Left kidney (tissue), 2 donors: ENCODE data around the gene COL25A1. TPM values are rescaled to one million over a fixed set of nuclear protein-coding genes. Genes with fewer than 3 reads are reported as not detected.

ENCODE experiments used
- DNase-seq: peaks from one replicate; pipeline ENCODE4 v3.0.0-alpha.2; 2013
- polyA plus RNA-seq: library from polyadenylated mRNA; unstranded; fragments of 120-200 nt; gene quantifications from one replicate; pipeline ENCODE4 v1.2.1, GENCODE V29; 2013; ENCODE audit not compliant: insufficient read length

Gene COL25A1
- polyA plus RNA-seq, 1 donor = 19.6 TPM

DNA sequence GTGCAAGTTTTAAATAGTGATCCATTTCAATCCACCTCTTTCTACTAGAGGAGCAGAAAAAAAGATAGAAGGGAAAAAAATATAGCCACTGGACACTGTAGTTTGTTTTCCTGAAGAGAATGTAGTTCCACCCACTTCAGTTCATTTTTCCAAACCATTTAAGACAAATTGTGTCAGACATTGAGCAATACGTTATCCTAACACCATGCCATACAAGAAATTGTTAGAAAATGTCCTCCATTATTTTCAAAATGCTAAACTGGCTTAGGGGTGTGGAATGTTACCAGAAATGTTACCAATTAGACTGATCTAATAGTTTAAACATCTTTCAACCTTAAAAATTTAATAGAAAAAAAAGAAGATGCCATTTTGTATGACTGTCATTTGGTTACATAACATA is 491.0 kb downstream of the COL25A1 start:
- no peak for DNase-seq

DNA sequence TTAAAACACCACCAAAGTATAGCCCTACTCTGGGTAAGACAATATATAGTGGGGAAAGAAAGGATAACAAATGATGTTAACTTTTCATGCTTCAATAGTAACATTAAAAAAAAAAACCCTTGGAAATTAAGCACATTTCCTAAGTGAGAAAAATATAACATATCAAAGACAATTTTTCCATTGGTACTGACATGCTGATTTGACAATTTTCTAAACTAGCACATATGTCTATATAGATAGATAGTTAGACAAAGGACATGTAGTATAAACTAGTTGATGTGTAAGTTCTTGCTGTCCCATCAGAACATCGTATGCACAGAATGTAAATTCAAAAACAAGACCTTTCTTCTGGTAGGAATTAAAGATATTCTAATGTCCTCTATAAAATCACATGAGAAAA is 492.4 kb downstream of the COL25A1 start:
- DNase-seq = no peak

DNA sequence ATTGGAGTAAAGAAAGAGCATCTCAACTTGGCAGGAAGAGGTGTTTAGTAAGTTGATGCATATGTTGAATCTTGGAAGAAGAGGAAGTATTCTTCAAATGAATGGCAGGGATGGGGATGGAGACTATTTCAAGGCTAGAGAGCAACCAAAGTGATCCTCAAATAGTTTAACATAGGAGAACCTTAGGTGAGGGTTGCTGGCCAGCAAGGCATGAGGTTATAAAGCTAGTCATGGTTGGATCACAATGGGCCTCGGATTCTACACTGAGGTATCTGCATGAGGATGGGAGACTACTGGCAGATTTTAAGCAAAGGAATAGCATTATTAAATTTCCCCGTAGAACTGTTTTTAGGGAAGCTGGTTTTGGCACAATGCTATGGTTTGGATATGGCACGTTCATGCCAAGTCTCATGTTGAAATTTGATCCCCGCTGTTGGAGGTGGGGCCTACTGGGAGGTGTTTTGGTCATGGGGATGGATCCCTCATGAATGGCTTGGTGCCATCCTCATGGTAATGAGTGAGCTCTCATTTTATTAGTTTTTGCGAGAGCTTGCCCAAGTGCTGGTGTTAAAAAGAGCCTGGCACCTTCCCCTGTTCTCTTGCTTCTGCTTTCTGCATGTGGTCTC is 497.7 kb downstream of the COL25A1 start:
- DNase-seq = no peak

DNA sequence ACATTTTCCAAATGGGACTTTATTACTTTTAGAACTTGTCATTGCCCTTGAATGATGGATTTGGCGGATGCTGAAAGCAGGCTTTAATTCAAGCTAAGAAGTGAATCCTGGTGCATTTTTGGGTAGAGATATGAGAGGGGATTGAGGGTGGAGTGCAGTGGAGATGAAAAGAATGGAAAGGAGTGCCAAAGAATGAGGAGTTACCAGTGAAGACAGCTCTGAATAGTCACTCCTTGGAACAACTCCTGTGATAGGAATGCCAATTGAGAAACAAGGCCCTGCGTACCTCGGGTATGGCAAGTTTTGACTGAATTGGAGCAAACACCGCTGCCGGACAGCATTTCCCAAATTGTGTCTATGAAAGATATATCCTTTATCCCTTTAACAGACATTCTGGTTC is 503.2 kb downstream of the COL25A1 start:
- no peak for DNase-seq

DNA sequence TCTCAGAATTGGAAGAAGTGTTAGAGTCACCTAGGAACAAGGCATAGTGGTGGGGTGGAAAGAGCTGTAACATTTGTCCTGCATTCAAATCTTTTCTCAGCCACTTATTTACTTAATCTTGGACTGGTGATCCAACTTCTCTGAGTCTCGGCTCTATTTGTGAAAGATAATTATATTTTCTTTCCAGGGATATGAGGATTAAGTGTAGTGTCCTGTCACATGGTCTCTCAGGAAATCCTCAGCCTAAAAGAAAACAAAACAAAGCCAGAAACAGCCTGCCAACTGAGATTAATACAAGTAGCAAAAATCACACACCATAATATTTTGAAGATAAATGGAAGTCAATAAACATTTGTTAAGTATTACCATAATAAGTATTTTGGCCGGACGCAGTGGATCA is 506.3 kb downstream of the COL25A1 start:
- DNase-seq = no peak

DNA sequence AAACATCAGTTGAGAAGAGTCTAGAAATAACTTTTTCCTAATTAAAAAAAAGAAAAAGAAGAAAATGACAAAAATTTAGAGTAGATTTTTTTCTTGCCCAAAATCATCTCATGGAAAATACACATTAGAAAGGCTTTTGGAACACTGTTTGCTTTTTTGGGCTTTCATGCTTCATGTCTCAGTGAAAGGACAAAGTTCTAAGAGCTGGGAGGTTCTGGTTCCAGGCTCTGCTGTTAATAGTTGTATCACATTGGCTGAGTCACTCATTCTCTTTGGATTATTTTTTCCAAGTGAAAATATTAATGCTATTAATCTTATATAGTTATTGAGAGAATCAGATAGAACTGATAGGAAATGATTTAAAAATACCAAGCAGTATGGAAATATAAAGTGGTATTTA is 506.7 kb downstream of the COL25A1 start:
- DNase-seq = no peak

DNA sequence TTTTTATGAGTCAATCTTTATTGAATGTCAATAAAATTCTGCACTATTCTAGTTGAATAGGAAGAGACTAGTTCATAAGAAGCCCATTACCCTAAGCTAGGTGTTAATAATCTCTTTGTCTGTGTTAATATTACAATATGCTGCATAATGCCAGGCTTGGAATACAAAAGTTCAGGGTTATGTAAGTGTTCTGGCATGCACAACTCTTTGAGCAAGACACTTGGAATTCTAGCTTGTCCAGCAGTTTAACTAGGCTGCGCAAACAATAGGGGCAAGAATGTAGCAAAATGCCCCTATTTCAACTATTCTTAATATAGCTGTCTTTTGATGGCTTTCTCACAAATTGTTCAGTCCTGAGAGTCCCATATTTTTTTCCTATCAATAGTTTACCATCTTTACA is 508.3 kb downstream of the COL25A1 start:
- no peak for DNase-seq

DNA sequence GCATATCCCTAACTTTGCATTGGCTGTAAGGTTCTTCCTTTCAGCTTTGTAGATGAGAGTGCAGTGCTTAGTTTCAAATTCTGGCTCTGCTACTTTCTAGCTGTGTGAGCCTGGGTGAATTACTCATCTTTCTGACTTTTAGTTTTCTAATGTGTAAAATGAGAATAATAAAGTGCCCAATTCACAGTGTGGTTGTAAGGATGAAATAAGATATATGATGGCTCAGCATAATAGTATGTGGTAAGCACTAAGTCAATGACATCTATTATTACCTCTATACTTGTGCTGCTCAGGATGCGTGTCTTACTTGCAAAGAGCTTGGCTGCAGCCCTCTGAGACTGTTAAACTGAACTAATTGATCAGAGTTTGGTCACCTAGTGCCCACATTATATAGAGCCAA is 509.0 kb downstream of the COL25A1 start:
- no peak for DNase-seq

DNA sequence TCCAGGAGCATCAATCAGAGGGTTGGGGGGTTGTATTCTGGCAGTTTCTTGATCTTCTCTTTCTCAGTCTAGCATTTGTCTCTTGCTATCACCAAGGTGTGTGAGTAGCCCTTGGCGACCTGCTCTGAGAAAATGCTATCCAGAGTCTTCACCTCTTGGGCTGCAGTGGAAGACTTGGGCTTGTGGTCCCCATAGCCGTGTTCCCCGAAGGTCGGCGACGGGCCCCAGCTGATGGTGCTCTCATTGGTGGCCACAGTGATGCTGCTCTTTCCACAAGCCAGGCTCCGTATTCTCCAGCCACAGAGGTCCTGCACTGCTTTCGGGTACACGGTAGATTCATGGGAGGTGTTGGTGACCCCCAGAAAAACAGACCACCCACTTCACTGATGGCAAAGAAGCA is 513.7 kb downstream of the COL25A1 start:
- DNase-seq = no peak

DNA sequence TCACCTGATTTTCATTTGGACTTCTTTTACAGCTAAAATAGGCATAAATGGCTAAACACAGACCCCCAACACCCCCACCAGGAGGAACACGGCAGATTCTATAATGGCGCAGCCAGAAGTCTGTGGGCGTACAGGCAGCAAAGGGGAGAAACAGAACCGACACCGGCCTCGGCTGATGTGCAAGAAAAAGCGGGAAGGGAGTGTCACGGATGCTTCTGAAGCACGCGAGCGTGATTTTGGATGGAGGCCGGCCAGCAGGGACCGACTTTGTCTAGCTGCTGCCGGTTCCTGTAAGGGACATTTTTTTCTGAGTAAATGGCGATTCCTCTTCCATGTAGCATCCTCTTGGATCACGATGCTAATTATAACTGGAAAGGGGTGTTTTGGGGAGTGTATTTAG is 514.7 kb downstream of the COL25A1 start:
- DNase-seq = no peak

DNA sequence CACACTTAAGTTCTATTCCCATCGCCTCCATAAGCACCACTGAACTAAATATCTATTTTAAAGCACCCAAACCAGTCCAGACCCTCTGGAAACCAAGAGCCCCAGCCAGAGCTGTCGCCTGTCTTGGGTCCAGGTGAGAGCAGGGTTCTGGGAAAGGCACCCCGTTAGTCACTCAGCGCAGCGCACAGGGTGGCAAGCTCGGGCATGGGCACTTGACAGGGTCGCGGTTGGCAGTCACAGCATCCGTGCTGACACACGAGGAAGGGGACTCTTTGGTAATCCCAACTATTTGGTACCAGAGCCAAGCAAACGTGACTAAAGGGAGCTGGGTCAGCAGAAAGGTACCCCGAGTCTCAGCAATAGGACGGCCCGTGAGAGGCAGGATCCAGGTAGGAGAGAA is 515.4 kb downstream of the COL25A1 start:
- no peak for DNase-seq

DNA sequence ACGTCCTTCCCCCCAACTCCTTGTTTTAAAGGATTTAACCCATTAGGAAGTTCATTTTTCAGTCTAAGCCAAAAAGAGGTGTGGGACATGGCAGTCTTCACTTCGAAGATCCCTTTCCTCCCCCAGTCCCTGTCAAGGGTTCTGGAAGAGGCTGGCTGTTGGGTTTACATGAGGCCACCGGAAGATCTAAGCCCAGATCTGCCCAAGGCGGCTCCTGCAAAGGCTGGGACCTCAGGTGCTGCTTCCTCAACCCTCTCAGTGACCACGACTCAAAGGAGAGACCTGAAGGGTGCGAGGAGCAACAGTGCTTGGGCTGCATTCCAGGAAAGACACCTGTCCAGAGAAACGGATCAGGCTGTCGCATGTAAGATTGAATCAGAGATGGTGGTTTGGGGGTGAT is 516.1 kb downstream of the COL25A1 start:
- DNase-seq = no peak

DNA sequence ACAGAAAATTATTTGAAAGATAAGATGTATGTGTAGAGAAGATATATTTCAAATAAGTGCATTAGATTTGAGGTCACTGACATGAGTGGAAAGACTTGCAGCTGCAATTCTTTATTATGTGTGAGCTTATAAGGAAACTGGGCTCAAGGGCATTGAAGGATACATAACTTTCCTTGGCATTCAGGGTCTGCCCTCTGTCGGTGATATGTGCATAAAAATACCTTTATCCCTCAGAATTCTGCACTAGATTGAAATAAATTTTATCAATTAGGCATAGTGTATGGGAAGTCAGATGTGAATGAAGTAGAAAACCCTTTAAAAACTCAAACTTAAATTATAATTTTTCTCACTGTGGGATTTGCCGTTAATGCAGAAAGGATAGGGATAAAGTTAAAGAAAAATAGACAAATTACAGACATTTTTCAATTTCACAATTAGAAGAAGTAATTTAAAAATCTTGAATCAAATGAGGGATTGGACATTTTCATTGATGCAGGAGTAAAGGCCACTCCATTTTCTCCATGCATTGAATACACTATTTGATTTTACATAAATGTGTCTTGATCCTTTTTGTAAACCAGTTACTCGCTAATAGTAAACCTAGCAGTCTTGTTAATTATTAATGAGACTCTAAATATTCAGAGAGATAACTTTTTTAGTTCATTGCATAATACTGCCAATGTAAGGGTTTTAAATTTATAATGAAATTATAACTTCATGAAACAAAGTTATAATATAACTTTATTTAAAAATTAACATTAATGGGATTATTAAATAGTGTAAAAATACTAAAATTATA is 518.6 kb downstream of the COL25A1 start:
- no peak for DNase-seq

DNA sequence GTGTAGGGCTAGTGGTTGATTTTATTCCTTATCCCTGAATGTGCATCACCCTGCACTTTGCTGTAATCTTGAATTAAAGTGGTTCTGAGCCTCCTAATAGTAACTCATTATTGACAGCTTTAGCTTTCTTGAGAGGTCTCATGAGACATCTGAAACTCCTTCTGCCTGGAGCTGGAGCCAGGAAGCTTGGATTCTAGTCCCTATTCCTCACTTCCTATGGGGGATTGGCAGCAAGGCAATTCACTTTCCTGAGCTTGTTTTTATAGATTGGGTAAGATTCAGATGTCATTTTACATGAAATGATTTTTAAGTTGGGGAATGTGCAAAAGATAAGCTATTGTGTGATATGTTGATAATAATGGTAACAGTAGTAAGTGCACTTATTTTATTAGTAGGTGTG is 522.5 kb downstream of the COL25A1 start:
- no peak for DNase-seq

DNA sequence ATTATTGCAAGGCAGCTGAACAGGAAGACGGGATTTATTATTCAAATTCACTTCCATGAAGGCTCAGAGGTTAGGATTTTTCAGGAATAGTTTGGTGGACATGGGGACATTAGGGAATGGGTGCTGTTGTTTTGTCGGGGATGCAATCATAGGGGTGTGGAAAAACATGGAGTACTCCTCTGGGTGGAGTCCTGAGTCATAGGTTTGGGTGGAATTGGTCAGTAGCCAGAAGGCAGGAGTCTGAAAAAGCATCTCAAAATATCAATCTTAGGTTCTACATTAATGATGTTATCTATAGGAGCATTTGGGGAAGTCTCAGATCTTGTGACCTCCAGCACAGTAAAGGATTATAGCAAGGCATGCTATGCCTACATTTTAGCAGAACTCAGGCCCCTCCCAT is 525.1 kb downstream of the COL25A1 start:
- no peak for DNase-seq

DNA sequence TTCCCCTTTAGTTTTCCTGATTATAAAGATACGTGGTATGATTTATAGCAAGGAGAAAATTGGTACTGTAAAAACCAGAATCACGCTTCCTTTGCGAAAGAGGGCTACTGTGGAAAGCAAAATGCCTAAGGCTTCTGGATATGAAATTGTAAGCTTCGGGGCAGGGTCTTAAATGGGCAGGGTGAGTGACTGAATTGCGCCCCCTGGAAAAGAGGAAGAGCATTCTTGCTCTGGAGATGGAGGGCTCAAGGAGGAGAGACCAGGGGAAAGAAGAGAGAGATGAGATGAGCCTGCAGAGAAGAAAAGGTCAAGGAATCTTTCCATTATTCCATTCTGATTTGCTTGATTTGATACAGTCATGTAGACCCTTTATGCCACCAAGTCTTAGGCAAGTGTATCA is 526.5 kb downstream of the COL25A1 start:
- DNase-seq = no peak

DNA sequence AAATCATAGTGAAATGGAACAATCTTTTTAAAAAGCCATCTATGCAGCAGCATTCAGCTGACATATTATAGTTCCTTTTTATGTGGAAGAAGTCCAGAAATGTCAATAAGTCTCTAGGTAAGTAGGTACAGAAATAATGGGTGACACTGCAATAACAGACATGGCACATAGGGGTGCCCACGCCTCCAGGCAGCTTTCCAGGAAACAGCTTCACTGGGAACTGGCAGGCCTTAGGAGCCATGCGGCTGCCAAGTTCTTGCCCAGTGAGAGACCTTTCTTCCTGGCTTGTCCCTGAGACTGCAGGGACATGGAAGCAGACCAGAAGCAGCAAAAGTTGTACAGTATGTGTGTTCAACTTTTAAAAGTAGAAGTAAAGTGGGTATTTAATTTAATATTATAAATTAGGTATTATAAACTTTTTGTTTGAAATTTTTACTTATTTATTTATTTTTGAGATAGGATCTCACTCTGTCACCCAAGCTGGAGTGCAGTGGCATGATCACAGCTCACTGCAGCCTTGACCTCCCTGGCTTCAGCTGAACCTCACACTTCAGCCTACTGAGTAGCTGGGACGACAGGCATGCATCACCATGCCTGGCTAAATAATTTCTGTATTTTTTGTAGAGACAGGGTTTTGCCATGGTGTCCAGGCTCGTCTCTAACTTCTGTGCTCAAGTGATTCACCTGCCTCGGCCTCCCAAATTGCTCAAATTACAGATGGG is 527.5 kb downstream of the COL25A1 start:
- DNase-seq = no peak

DNA sequence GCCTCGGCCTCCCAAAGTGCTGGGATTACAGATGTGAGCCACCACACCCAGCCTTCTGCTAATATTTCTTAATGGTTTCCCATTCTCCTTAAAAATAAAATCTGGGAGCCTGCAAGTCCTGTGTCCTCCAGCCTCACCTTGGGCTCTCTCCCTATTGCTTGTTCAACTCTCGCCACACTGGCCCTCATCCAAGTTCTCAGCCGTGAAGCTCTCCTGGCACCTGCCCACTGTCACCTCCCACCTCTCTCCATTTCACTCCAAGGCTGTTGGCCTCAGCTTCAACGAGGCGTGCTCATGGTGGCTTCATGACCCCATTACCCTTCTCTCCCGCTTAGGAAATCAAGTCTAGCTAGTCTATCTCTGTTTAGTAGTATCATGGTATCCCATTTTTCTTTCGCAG is 530.1 kb downstream of the COL25A1 start:
- no peak for DNase-seq

DNA sequence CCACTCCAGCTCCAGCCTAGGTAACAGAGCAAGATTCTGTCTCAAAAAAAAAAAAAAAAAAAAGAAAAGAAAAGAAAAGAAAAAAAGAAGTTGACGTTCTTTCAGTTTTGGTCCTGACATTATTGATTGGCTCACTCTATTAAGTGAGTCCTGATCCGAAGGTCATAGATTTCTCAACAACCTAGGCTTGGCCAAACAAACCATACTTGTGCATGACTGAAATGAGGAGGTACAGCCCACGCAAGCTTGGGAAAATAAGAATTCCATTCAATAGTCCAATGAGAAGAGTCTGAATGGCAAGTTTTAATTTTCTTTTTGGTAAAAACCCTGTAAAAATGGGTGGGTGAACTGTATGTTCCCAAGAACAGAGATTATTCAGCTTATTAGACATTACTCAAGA is 536.4 kb downstream of the COL25A1 start:
- DNase-seq = no peak

DNA sequence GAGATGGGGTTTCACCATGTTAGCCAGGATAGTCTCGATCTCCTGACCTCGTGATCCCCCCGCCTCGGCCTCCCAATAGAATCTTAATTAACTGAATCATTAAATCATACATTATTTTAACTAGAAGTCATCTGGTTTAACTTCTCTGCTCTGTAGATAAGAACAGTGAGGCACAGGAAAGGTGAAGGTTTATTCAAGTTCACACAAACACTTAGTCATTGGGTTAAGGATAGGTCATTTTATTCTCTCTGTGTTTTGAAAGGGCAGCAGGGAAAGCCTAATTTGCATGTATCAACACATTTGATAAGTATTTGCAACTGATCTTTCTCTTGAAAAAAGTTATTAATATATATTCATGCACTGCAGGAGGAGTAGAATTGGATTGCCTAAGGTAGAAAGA is 538.5 kb downstream of the COL25A1 start:
- no peak for DNase-seq

DNA sequence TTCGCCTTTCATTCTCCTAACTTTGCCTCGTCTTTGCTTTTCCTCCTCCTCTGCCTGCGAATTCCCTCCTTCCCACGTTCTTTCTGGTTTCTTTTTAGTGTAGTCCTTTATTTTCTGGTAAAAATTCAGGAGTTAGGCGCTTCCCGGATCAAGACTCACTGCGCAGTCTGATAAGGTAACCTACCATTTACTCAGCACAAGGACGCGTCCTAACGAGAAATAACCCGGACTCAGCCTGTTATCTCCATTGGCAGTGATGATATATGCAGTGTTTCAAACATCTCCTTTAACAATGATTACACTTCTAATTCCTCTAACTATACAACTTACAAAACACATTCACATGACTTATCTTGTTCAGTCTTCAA is 539.2 kb downstream of the COL25A1 start:
- no peak for DNase-seq

DNA sequence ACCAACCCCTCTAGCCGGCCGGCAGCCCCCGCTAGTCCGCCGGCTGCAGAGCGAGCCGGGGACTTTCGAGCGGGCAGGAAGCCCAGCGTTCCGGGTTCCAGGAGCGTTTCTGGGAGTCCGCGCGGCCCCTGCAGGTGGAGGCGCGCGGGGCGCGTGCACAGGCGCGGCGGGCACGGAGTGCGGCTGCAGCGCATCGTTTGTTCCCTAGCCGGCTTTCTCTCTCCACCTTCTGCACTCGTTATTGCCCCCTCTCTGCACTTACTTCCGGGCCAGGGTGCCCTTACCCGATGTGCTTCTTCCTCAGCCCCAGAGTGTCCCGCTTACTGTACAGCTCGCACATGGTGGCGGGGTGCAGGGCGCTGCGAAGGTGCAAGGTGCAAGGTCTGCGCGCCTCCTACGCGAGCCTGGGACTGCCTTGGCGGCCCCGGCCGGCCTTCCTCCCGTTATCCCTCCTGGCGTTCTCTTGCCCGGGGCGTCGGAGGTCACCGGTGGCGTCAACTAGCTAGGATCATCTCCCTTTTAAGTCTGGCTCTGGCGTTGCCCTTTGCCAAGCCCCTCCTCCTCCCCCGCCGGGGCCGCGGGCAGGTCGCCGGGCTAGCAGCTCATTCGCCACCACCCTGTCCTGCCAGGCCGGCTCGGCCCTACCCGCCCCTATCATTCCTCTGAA is 539.8 kb downstream of the COL25A1 start, which contains the start of gene ETNPPL:
Gene ETNPPL (minus strand): TSS at position 495 of the 667 bp plus-strand sequence. CDS start 155 bp downstream, at position 340.
- DNase-seq = peak; percentile 48
